Muscle layer of duodenum (tissue), 2 donors: Measurements from ENCODE around the gene USP28.

Experiments
- H3K27ac ChIP-seq: one replicate; pipeline ENCODE4 v1.7.0; 2013; ENCODE audit warnings: mild to moderate bottlenecking, low read length
- H3K27me3 ChIP-seq: one replicate; pipeline ENCODE4 v1.7.0; 2013; ENCODE audit warnings: low read depth, mild to moderate bottlenecking, control low read depth, low read length
- H3K36me3 ChIP-seq, 2 donors: one replicate each; pipeline ENCODE4 v1.7.0; 2013; ENCODE audit warnings: low read length in 2 of 2, control low read depth in 1 of 2, mild to moderate bottlenecking in 1 of 2; ENCODE audit not compliant: insufficient read depth in 2 of 2, control insufficient read depth in 1 of 2
- H3K4me1 ChIP-seq, 2 donors: one replicate each; pipeline ENCODE4 v1.7.0; 2013; ENCODE audit warnings: low read length in 2 of 2, mild to moderate bottlenecking in 2 of 2, control low read depth in 1 of 2, moderate library complexity in 1 of 2; ENCODE audit not compliant: insufficient read depth in 2 of 2, control insufficient read depth in 1 of 2
- H3K4me3 ChIP-seq, 2 donors: one replicate each; pipeline ENCODE4 v1.7.0; 2013; ENCODE audit warnings: low read length in 2 of 2, low read depth in 1 of 2, mild to moderate bottlenecking in 1 of 2
- H3K9me3 ChIP-seq, 2 donors: one replicate each; pipeline ENCODE4 v1.7.0; 2013; ENCODE audit warnings: low read length in 2 of 2, control low read depth in 1 of 2, mild to moderate bottlenecking in 1 of 2; ENCODE audit not compliant: control insufficient read depth in 1 of 2
- donor health status: healthy.

USP28 gene

DNA sequence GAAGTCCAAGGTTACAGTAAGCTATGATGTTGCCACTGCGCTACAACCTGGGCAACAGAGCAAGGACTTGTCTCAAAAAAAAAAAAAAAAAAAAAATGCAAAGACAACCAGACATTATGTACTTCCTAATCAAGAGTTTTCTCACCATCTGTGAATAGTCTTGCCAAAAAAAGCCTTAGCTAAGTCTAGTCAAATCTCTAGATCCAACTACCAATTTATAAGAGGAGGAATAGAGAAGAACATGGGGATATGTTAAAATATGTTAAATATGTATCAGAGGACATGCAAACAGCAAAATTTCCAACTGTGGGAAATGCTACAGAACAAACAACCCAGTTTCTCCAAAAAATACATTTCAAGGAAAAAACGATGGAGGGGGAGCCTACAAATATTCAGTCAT lies 45.6 kb downstream of the USP28 start:
- Histone ChIP-seq H3K27ac (no peak overlapping the region), H3K36me3 (peaks cover 21 to 50% of the 10 kb centered on the region in 2 donors), H3K4me3 (no peak overlapping the region)

DNA sequence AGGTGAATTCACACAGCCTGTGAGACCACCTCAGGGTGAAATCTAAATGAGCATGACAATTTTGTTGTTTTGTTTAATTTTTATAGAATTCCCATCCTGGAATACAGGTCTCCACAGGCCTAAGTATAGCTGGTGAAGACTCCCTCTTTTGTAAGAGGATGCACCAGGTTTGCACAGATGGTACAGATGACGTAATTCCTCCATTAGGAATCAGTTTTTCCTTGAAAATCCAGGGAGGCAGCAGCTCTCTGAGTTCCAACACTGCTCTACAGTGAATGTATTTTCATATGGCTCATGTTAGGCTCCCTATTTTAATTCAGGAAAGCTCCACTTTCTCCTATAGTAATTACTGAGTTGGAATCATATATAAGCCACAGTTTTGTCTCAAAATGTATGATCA lies 47.2 kb downstream of the USP28 start:
- Histone ChIP-seq H3K27me3 (no peaks in the 10 kb centered on the region), H3K27ac (no peak overlapping the region), H3K4me1 (no peaks in the 10 kb centered on the region), H3K36me3 (peaks cover 21 to 55% of the 10 kb centered on the region in 2 donors), H3K9me3 (no peaks in the 10 kb centered on the region), H3K4me3 (no peak overlapping the region)

More for the DNA sequence above, 45.6 kb downstream of the USP28 start:
- H3K9me3 ChIP-seq: no peaks in the 10 kb centered on the region
- no peaks in the 10 kb centered on the region for H3K4me1 ChIP-seq
- H3K27me3 ChIP-seq: no peaks in the 10 kb centered on the region

DNA sequence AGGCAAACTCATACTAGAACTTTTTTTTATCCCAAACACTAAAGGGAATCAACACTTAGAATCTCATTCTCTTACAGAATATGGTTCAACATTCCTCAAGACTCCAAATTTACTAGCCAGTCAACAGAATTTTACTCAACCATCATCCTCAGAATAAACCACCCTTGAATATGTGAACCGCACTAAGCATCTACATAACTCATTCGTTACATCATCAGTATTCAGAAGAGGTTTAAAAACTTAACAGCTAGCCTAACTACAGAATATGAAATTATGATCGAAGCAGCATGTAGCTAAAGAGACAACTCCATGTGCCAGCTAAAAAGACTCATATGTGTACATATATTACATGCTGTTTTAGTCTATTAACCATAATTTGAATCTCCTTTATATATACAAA lies 47.9 kb downstream of the USP28 start:
- Histone ChIP-seq H3K4me3 (no peak overlapping the region), H3K27me3 (no peaks in the 10 kb centered on the region), H3K27ac (no peak overlapping the region), H3K36me3 (peaks cover 27 to 58% of the 10 kb centered on the region in 2 donors), H3K9me3 (no peaks in the 10 kb centered on the region), H3K4me1 (no peaks in the 10 kb centered on the region)

DNA sequence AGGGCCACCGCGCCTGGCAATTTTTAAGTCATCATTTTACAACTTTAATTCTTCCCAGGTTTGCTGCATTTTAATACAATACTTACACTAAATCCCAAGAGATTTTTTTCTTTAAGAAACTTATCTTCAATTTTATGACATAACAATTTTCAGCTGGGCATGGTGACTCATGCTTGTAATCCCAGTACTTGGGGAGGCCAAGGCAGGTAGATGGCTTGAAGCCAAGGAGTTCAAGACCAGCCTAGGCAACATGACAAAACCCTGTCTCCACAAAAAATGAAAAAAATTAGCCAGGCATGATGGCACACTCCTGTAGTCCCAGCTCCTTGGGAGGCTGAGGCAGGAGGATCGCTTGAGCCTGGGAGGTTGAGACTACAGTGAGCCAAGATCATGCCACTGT lies 56.9 kb downstream of the USP28 start:
- Histone ChIP-seq H3K9me3 (no peaks in the 10 kb centered on the region), H3K4me1 (no peaks in the 10 kb centered on the region), H3K27me3 (no peaks in the 10 kb centered on the region), H3K27ac (no peak overlapping the region), H3K4me3 (no peak overlapping the region), H3K36me3 (peaks cover 38 to 54% of the 10 kb centered on the region in 2 donors)

DNA sequence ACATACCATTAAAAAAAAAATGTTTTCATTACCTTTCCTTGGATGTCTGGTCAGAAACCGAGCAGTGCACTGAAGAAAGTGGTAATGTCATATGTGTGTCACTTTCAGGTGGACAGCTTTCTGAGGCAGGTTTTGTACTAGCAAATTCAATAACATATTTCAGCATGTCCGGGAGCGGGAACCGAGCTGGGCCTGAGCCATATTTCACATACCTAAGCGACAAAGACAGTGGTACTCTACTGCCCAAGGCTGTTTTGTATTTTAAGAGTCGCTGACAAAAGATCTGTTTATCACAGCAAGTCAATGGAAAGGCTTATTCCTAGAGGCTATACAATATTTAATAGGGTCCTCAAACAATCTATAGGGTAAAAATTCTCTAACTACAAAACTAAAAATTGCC lies 57.7 kb downstream of the USP28 start:
- Histone ChIP-seq H3K27ac (no peak overlapping the region), H3K9me3 (no peaks in the 10 kb centered on the region), H3K36me3 (peaks cover 34 to 51% of the 10 kb centered on the region in 2 donors), H3K27me3 (no peaks in the 10 kb centered on the region), H3K4me1 (no peaks in the 10 kb centered on the region), H3K4me3 (no peak overlapping the region)

DNA sequence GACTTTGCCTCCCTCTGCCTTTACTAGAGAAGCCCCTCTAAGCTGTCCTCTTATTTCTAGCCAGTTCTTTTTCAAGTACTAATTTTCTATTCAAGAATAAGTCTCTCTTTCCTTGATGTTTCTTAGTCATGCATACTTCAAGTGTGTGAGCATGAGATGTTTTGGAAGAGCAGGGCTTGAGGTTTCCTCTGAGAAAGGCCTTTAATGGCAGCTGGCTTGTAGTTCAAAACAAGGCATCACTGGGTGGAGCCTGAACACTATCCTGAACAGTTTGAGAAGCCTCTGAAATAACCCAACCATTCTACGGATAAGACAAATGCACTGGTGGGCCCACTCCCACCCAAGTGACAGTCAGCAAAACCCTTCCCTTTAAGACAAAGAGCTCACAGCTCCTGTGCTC lies 58.2 kb downstream of the USP28 start:
- Histone ChIP-seq H3K9me3 (no peaks in the 10 kb centered on the region), H3K4me1 (no peaks in the 10 kb centered on the region), H3K27me3 (no peaks in the 10 kb centered on the region), H3K36me3 (peaks cover 32 to 48% of the 10 kb centered on the region in 2 donors), H3K4me3 (no peak overlapping the region), H3K27ac (no peak overlapping the region)

DNA sequence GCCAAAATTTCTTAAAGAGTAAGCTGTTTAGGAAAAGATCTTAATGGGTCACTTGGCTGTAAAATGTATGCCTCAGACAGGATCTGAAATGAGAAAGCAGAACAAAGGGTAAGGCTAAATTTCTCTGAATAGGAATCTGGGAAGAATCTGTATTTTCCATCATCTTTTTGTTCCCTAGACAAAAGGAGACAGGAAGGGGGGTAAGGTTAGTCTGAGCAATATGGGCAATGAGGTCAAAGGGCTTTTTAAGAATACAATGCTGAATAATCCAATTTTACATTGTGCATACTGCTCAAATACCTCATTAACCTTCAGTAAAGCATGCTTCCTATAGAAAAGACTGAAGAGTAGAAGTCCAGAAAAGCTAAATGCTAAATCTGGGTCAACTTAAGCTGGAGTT lies 61.2 kb downstream of the USP28 start:
- Histone ChIP-seq H3K4me1 (no peaks in the 10 kb centered on the region), H3K27me3 (no peaks in the 10 kb centered on the region), H3K27ac (no peak overlapping the region)

DNA sequence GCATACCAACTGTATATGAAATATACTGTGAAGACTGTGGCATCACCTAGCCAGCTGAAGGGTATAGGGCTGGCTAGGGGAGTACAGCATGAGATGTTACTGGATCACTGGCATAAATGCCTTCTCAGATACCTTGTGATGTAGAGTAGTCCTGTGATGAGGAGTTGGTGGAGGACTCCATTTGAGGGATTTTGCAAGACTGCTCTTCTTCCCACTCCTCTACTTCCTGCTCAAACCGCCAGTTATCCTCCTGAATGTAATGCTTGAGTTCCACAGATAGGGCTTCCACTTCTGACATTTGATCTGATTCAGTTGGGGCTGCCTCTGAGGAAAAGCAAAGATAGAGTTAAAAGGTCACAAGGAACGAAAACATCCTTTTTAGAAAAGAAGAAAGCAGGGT lies 66.4 kb downstream of the USP28 start:
- Histone ChIP-seq H3K27me3 (no peaks in the 10 kb centered on the region), H3K27ac (no peak overlapping the region), H3K4me1 (no peaks in the 10 kb centered on the region), H3K4me3 (no peak overlapping the region), H3K9me3 (no peaks in the 10 kb centered on the region), H3K36me3 (peaks cover 25 to 39% of the 10 kb centered on the region in 2 donors)

More for the DNA sequence above, 61.2 kb downstream of the USP28 start:
- Histone ChIP-seq H3K36me3 (peaks cover 20 to 32% of the 10 kb centered on the region in 2 donors), H3K9me3 (no peaks in the 10 kb centered on the region), H3K4me3 (no peak overlapping the region)

DNA sequence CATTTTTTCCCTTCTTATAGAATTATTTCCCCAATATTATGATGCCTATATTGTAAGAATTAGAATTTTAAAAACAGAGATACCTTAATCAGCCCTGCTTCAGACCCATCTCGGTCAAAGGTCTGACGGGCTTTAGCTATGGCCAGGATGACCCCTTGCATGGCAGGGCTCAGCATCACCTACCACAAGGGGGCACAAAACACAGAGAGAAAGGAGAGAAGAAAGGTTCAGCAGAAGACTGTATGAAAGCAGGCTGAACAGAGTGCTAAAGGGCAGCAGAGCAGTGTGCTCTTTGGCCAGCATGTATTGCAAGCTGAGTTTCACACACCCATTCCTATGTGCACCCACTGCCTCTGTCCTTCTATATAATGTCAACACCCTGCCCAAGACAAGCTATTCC lies 69.0 kb downstream of the USP28 start:
- H3K36me3 ChIP-seq: peaks cover 48 to 60% of the 10 kb centered on the region in 2 donors
- no peak overlapping the region for H3K4me3 ChIP-seq
- no peaks in the 10 kb centered on the region for H3K9me3 ChIP-seq
- no peaks in the 10 kb centered on the region for H3K4me1 ChIP-seq
- H3K27ac ChIP-seq: no peak overlapping the region
- H3K27me3 ChIP-seq: no peaks in the 10 kb centered on the region

DNA sequence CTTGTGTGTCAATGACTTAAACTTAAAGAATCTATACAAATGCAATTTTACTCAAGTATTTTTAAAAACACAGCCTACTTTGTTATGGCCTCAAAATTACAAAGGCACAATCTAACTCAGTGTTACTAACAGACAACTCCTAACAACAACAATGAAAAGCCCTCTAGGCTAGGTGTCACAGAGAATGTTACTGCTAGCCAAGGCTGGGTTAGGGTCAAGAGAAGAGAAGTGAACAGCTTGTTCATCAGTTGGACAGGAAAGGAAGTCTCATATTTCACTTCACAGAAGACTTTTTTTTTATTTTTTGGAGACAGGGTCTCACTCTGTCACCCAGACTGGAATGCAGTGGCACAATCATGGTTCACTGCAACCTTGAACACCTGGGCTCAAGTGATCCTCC lies 69.7 kb downstream of the USP28 start:
- no peaks in the 10 kb centered on the region for H3K9me3 ChIP-seq
- H3K27me3 ChIP-seq: no peaks in the 10 kb centered on the region
- peaks cover 53 to 61% of the 10 kb centered on the region in 2 donors for H3K36me3 ChIP-seq
- H3K4me1 ChIP-seq: no peaks in the 10 kb centered on the region
- H3K27ac ChIP-seq: no peak overlapping the region
- H3K4me3 ChIP-seq: no peak overlapping the region

DNA sequence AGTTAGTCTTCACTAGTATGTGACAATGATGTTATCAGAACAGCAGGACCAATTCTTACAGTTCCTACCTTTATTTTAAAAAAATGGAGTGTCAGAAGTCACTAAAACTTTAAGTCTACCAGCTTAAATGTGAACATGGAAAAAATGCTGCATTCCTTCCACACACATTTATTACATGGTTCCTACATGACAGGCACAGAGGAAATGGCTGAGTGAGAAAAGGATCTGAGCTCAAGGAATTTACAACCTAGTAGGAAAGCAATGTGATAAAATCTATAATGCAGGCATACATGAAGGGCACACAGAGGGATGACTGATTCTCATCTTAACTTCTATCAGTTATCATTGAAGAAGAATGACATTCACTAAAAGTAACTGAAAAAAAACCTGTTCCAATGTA lies 72.8 kb downstream of the USP28 start:
- Histone ChIP-seq H3K27ac (no peak overlapping the region), H3K36me3 (peaks cover 49 to 61% of the 10 kb centered on the region in 2 donors), H3K27me3 (no peaks in the 10 kb centered on the region), H3K4me1 (no peaks in the 10 kb centered on the region), H3K4me3 (no peak overlapping the region), H3K9me3 (no peaks in the 10 kb centered on the region)

DNA sequence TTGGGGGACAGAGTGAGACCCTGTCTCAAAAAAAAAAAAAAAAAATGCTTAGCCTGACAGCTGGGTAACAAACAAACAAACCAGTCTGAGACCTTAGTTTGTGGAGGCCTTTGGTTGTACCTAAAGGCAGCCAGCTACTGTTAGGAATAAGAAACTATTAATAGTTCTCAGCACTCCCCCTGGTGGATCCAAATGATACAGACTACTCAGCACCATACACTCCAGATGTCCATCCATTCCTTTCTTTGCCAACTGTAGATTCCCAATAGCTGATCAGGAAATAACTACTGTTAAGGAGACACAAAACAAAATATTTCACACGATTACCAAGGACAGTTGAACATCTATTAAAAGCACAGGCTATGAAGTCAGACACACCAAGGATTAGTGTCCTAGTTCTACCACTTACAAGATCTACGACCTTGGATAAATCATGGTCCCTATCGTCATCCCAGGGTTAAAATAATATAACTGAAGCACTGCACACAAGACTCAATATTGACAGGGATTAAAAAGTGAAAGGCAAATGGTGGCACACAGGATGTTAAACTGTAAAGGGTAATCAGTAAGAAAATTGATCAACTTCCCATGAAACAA lies 78.6 kb downstream of the USP28 start:
- Histone ChIP-seq H3K4me3 (no peak overlapping the region), H3K27me3 (no peaks in the 10 kb centered on the region), H3K36me3 (peaks cover 19 to 29% of the 10 kb centered on the region in 2 donors), H3K27ac (no peak overlapping the region), H3K4me1 (no peaks in the 10 kb centered on the region), H3K9me3 (no peaks in the 10 kb centered on the region)
